ENCODE data around the gene FOSL1. TPM values are rescaled to one million over a fixed set of nuclear protein-coding genes. Genes with fewer than 3 reads are reported as not detected.
A peak's percentile ranks its signal among the peaks of the same experiment; 100 is the strongest.

The FOSL1 gene
- total and polyA plus RNA-seq, 2 experiments from 2014 or later: 14.6 to 17.1 TPM

- TF ChIP-seq ZNF462 (CRISPR knock-in tag; IDR thresholded peaks at IDR 0.05): no peak
- TF ChIP-seq POLR2AphosphoS5 (IDR thresholded peaks at IDR 0.05; ENCODE audit: low read depth): no peak
- no peak for TF ChIP-seq JUNB (IDR thresholded peaks at IDR 0.05; ENCODE audit: unreplicated experiment)
These were observed 20.2 kb upstream of the FOSL1 start (continued) for GRCh38 chr11:65920372-65920802.

- Histone ChIP-seq H3K36me3 (ENCODE audit: insufficient read depth) (no peaks in the 10 kb centered on the region; the same call in 1 of the 2 replicates), H3K4me3 (peak overlapping the region; percentile 87), H3K4me2 (peak overlapping the region; percentile 95), H3K9me2 (ENCODE audit: insufficient read depth) (no peaks in the 10 kb centered on the region), H4K20me1 (replicated peaks; ENCODE audit: insufficient read depth) (no peaks in the 10 kb centered on the region), H2AFZ (peak overlapping the region; percentile 78; the same call in 1 of the 2 replicates), H3K27me3 (ENCODE audit: insufficient read depth) (no peaks in the 10 kb centered on the region), H3F3A (replicated peaks; ENCODE audit: low read depth) (0 out of 2 replicates have a peak, but pooled peaks cover 6% of the 10 kb centered on the region), H3K79me2 (replicated peaks; ENCODE audit: insufficient read depth) (peaks cover 7% of the 10 kb centered on the region), H3K27ac (ENCODE audit: low read depth) (no peak overlapping the region), H3K4me1 (ENCODE audit: insufficient read depth) (peaks cover 5% of the 10 kb centered on the region; the same call in 1 of the 2 replicates)
- DNase-seq (ENCODE audit: low spot score) (peak; percentile 66), ATAC-seq (peak; percentile 43)
- H3K36me3 Mint-ChIP-seq (ENCODE audit: low read depth): peaks cover 21% of the 10 kb centered on the region
- peaks cover 15% of the 10 kb centered on the region for H3K27me3 Mint-ChIP-seq (ENCODE audit: insufficient read depth, low read depth, poor library complexity)
- peaks cover 6% of the 10 kb centered on the region for H3K4me1 Mint-ChIP-seq
- peak overlapping the region; percentile 87 for H3K4me3 Mint-ChIP-seq
- no peaks in the 10 kb centered on the region for H3K9me3 Mint-ChIP-seq
- H3K27ac Mint-ChIP-seq: no peak overlapping the region
- TF ChIP-seq POLR2AphosphoS5 (IDR thresholded peaks at IDR 0.05; ENCODE audit: low read depth) (no peak; the same call in 1 of the 2 replicates), ZNF462 (CRISPR knock-in tag; IDR thresholded peaks at IDR 0.05) (no peak), JUNB (IDR thresholded peaks at IDR 0.05; ENCODE audit: unreplicated experiment) (no peak)
These were observed 19.6 kb upstream of the FOSL1 start for GRCh38 chr11:65919573-65920371.

Measured in GM23338 (cell line).